ENCODE results near the gene PCARE.

GRCh38 chr2:29040552-29040951 lies 33.8 kb downstream of the PCARE start:
- TF ChIP-seq CTCF (IDR thresholded peaks at IDR 0.05; ENCODE audit: insufficient read depth, low read length) = no peak
- TF ChIP-seq GABPA (IDR thresholded peaks at IDR 0.05; ENCODE audit: low read depth) = no peak
- no peak for TF ChIP-seq POLR2AphosphoS5 (IDR thresholded peaks at IDR 0.05; ENCODE audit: low read depth)
- no peak for TF ChIP-seq REST (IDR thresholded peaks at IDR 0.05; ENCODE audit: insufficient replicate concordance, low read depth)
- no peak for TF ChIP-seq SPI1 (IDR thresholded peaks at IDR 0.05; ENCODE audit: borderline replicate concordance, low read depth)

Measured in HL-60 (cell line).